CD14-positive monocyte (primary cell): ENCODE measurements around the gene PIEZO2. TPM values are rescaled to one million over a fixed set of nuclear protein-coding genes. Genes with fewer than 3 reads are reported as not detected.

Experiments
- DNase-seq, 3 donors: peaks; one replicate each; pipeline ENCODE4 v3.0.0-alpha.2; 2011 to 2022
- H2AFZ ChIP-seq: 2 replicates; pipeline ENCODE4 v1.6.0; 2012; ENCODE audit warnings: mild to moderate bottlenecking, low read depth, low read length, inconsistent platforms; ENCODE audit not compliant: insufficient read depth, poor library complexity, severe bottlenecking
- H3K27ac ChIP-seq, 2 donors: 1 replicate in 1 of 2; 2 replicates in 1 of 2; pipeline ENCODE4 v1.5.1; 2012 to 2013; ENCODE audit warnings: low read length in 2 of 2, control low read depth in 1 of 2, inconsistent platforms in 1 of 2, low read depth in 1 of 2, mild to moderate bottlenecking in 1 of 2
- H3K27me3 ChIP-seq, 2 donors: one replicate each; pipeline versions ENCODE4 v1.6.0 to v1.6.1; 2011 to 2013; ENCODE audit warnings: low read length in 2 of 2; ENCODE audit not compliant: control insufficient read depth in 2 of 2, insufficient read depth in 2 of 2
- H3K36me3 ChIP-seq, 2 donors: replicated peaks in 1 of 2; 1 replicate in 1 of 2; 2 replicates in 1 of 2; pipeline versions ENCODE4 v1.5.1 to v1.6.1; 2012 to 2013; ENCODE audit warnings: low read length in 2 of 2, control low read depth in 1 of 2, inconsistent platforms in 1 of 2, mild to moderate bottlenecking in 1 of 2; ENCODE audit not compliant: insufficient read depth in 2 of 2, control insufficient read depth in 1 of 2
- H3K4me1 ChIP-seq, 2 donors: 1 replicate in 1 of 2; 2 replicates in 1 of 2; pipeline versions ENCODE4 v1.5.1 to v1.6.1; 2012 to 2013; ENCODE audit warnings: low read length in 2 of 2, control low read depth in 1 of 2, inconsistent platforms in 1 of 2, mild to moderate bottlenecking in 1 of 2, moderate library complexity in 1 of 2; ENCODE audit not compliant: insufficient read depth in 2 of 2, control insufficient read depth in 1 of 2
- H3K4me2 ChIP-seq: replicated peaks from 2 replicates; pipeline ENCODE3; 2012; ENCODE audit warnings: low read length, moderate library complexity, mild to moderate bottlenecking; ENCODE audit not compliant: poor library complexity, severe bottlenecking; ENCODE audit errors: extremely low read depth
- H3K4me3 ChIP-seq, 3 experiments: fragments of 200-600 bp in 1 of 3; sonication (generic) in 1 of 3; replicated peaks in 1 of 3; 1 replicate in 2 of 3; 2 replicates in 1 of 3; pipeline ENCODE4 v1.5.1; 2011 to 2013; ENCODE audit warnings: low read length in 3 of 3, mild to moderate bottlenecking in 3 of 3, control low read depth in 2 of 3, low read depth in 2 of 3, inconsistent platforms in 1 of 3, moderate library complexity in 1 of 3
- H3K79me2 ChIP-seq: 2 replicates; pipeline ENCODE4 v1.6.0; 2012; ENCODE audit warnings: mild to moderate bottlenecking, control low read depth, inconsistent platforms, low read length, moderate library complexity; ENCODE audit not compliant: insufficient read depth
- H3K9ac ChIP-seq: 2 replicates; pipeline ENCODE4 v1.6.0; 2017; ENCODE audit warnings: low read length, mild to moderate bottlenecking; ENCODE audit not compliant: insufficient read depth, poor library complexity, severe bottlenecking
- H3K9me3 ChIP-seq, 2 donors: replicated peaks in 1 of 2; 1 replicate in 1 of 2; 2 replicates in 1 of 2; pipeline versions ENCODE4 v1.5.1 to v1.6.1; 2012 to 2013; ENCODE audit warnings: low read length in 2 of 2, control low read depth in 1 of 2; ENCODE audit not compliant: control insufficient read depth in 1 of 2, insufficient read depth in 1 of 2
- H4K20me1 ChIP-seq: 2 replicates; pipeline ENCODE4 v1.6.0; 2012; ENCODE audit warnings: mild to moderate bottlenecking, low read length, control low read depth, moderate library complexity; ENCODE audit not compliant: insufficient read depth
- H3K27ac Mint-ChIP-seq, 7 donors: one replicate each; pipeline ENCODE4 v1.8.0; 2020; ENCODE audit warnings: mild to moderate bottlenecking in 7 of 7, mixed read lengths in 7 of 7, moderate library complexity in 6 of 7, inconsistent platforms in 2 of 7
- H3K27me3 Mint-ChIP-seq, 3 donors: one replicate each; pipeline ENCODE4 v1.8.0; 2021 to 2022; ENCODE audit warnings: low read depth in 3 of 3, mild to moderate bottlenecking in 3 of 3, mixed read lengths in 3 of 3, moderate library complexity in 3 of 3, inconsistent platforms in 1 of 3
- H3K36me3 Mint-ChIP-seq, 2 donors: one replicate each; pipeline ENCODE4 v1.8.0; 2020; ENCODE audit warnings: mixed read lengths in 2 of 2, inconsistent platforms in 1 of 2, mild to moderate bottlenecking in 1 of 2
- H3K4me1 Mint-ChIP-seq: one replicate; pipeline ENCODE4 v1.8.0; 2020; ENCODE audit warnings: mild to moderate bottlenecking, mixed read lengths
- H3K4me3 Mint-ChIP-seq, 2 donors: one replicate each; pipeline ENCODE4 v1.8.0; 2020; ENCODE audit warnings: mild to moderate bottlenecking in 2 of 2, mixed read lengths in 2 of 2, moderate library complexity in 1 of 2
- H3K9me3 Mint-ChIP-seq, 7 donors: one replicate each; pipeline ENCODE4 v1.8.0; 2020 to 2022; ENCODE audit warnings: mixed read lengths in 7 of 7, mild to moderate bottlenecking in 6 of 7, moderate library complexity in 6 of 7, inconsistent platforms in 2 of 7
- CTCF ChIP-seq: fragments of 200-600 bp; IDR thresholded peaks from one replicate; pipeline ENCODE4 v1.8.0; 2022; ENCODE audit warnings: antibody characterized with exemption, mild to moderate bottlenecking
- whole genome bisulfite sequencing: methylation state at CpG from one replicate; pipeline ENCODE4 v1.1.5; 2013; ENCODE audit warnings: missing lambda C conversion rate; ENCODE audit not compliant: insufficient coverage; 5-methylcytosine and 5-hydroxymethylcytosine counted together
- intact Hi-C, 2 donors: fragments of 100-400 bp; cut with micrococcal nuclease; formaldehyde crosslinking; loops; one replicate each; pipeline versions ENCODE4 v1.15.0 to v1.15.1; 2023
- polyA plus RNA-seq, 3 donors: library from polyadenylated mRNA; depleted of rRNA in 1 of 3; unstranded in 2 of 3; stranded (reverse) in 1 of 3; fragments of 300-500 nt in 2 of 3; fragments of >200 nt in 1 of 3; fragmentation: Illumina TruSeq in 2 of 3; gene quantifications; 1 replicate in 2 of 3; 2 replicates in 1 of 3; pipeline ENCODE4 v1.2.3, GENCODE V29; 2012 to 2021

PIEZO2 gene
- polyA plus RNA-seq, 3 donors, result not detected

DNA sequence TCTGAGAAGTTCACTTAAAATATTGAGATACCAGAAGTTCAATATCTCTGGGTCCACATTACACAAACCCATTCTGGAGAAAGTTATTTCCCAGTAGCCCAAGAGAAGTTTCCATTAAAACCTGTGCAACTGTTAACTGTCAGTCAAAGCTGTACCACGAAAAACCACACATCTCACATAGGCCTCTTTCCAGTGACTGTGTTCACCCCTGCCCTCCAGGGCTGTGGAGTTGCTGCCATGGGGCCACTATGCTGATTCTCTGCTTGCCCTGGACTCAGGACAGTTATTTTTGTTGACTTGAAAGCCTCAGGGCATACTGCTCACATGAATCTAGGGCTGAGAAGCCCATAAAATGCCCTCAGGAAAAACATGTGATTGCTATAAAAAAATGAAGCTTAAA lies 153.8 kb downstream of the PIEZO2 start:
- H4K20me1 ChIP-seq, result no peaks in the 10 kb centered on the region
- DNase-seq, result no peak
- Mint-ChIP-seq H3K4me3 (no peak overlapping the region), H3K27me3 (no peaks in the 10 kb centered on the region), H3K9me3 (peaks cover 13 to 23% (median 18%) of the 10 kb centered on the region in 7 donors), H3K27ac (no peak overlapping the region), H3K4me1 (no peaks in the 10 kb centered on the region), H3K36me3 (no peaks in the 10 kb centered on the region)
- H3K79me2 ChIP-seq, result no peaks in the 10 kb centered on the region
- H3K9me3 ChIP-seq, result peaks cover 7 to 17% of the 10 kb centered on the region in 2 donors
- H3K27ac ChIP-seq, result no peak overlapping the region
- no peaks in the 10 kb centered on the region for H3K4me1 ChIP-seq
- no peaks in the 10 kb centered on the region for H3K27me3 ChIP-seq
- no peak overlapping the region for H3K4me3 ChIP-seq
- WGBS, result 57% methylated on average over 1 of the region's 1 CpG
- H3K9ac ChIP-seq, result no peak overlapping the region
- H2AFZ ChIP-seq, result no peak overlapping the region
- TF ChIP-seq CTCF, result no peak
- no peak overlapping the region for H3K4me2 ChIP-seq
- no peaks in the 10 kb centered on the region for H3K36me3 ChIP-seq
- intact Hi-C loops, result no loop called here

GRCh38 chr18:10989486-10989885 lies 159.9 kb downstream of the PIEZO2 start:
- Histone ChIP-seq H3K9me3 (peaks cover 3% of the 10 kb centered on the region in 2 donors), H2AFZ (no peak overlapping the region), H3K4me1 (no peaks in the 10 kb centered on the region), H3K4me3 (no peak overlapping the region), H4K20me1 (no peaks in the 10 kb centered on the region), H3K27me3 (no peaks in the 10 kb centered on the region), H3K36me3 (no peaks in the 10 kb centered on the region), H3K27ac (no peak overlapping the region), H3K9ac (no peak overlapping the region), H3K4me2 (no peak overlapping the region), H3K79me2 (no peaks in the 10 kb centered on the region)
- H3K9me3 Mint-ChIP-seq, result peaks cover 10 to 23% (median 19%) of the 10 kb centered on the region in 7 donors
- TF ChIP-seq CTCF, result no peak
- no peaks in the 10 kb centered on the region for H3K36me3 Mint-ChIP-seq
- H3K4me3 Mint-ChIP-seq, result no peak overlapping the region
- DNase-seq, result no peak
- H3K27ac Mint-ChIP-seq, result no peak overlapping the region
- WGBS, result no CpG with 5 or more reads among the region's 2 CpGs
- intact Hi-C loops, result no loop called here
- H3K4me1 Mint-ChIP-seq, result no peaks in the 10 kb centered on the region
- H3K27me3 Mint-ChIP-seq, result no peaks in the 10 kb centered on the region
